Stimulated activated CD4-positive, alpha-beta T cell treated with anti-CD3 and anti-CD28 coated beads, Interleukin-4, amount 100 ng/mL, for 4 hours (primary cell): Measurements from ENCODE around the gene USP7.
"Not testable (repeated sequence)": the region's sequence is repeated elsewhere in the genome, so short reads cannot be mapped to it uniquely, and the experiment has no call there.

Source experiments
- DNase-seq, 2 experiments: peaks; one replicate each; pipeline ENCODE4 v3.0.0-alpha.2; 2020

Gene USP7

DNA sequence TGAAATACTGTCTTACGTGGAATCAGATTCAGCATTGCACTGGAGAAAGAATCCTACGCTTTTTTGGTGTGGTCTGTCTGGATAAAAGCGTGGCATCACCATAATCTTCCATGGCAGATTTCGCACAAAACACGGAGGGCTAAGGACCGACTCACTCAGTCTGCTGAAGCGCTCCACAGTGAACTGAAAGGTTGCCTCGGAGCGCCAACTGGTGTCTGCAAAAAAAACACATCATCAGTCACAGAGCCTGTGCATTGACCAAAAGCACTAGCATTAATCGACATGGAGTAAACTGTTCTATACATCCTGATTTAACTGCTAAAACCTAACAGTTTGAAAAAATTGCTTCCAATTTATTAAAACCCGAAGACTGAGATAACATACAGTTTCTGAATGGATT is 40.5 kb downstream of the USP7 start:
- DNase-seq, result no peak

DNA sequence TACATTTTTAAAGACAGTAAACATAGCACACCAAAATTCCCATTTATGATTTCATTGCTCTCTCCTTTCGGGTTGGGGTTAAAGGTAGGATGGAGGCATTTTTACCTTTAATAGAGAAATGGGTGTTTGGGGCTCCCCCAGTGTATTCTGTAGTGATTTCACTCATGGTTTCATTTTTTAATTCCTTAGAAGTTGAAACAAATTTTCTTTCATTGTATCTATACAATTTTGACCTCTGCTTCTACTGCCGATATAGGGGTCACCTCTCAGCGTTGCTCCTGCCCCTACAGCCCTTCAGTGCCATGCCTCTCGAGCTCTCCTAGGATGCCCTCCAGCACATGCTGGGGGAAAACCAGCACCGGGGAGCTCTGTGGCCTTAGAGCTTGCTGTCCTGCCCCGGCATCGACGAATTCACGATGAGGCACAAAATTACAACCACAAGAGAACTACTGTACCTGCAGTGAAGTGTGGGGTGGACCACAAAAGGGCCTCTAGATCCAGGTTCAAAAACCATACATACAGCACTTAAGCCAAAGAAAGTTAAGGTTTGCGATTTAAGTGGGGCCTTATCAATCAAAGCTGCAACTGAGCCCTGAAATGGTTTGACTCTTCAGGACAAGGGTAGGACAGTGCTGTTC is 42.2 kb downstream of the USP7 start:
- DNase-seq, result no peak

DNA sequence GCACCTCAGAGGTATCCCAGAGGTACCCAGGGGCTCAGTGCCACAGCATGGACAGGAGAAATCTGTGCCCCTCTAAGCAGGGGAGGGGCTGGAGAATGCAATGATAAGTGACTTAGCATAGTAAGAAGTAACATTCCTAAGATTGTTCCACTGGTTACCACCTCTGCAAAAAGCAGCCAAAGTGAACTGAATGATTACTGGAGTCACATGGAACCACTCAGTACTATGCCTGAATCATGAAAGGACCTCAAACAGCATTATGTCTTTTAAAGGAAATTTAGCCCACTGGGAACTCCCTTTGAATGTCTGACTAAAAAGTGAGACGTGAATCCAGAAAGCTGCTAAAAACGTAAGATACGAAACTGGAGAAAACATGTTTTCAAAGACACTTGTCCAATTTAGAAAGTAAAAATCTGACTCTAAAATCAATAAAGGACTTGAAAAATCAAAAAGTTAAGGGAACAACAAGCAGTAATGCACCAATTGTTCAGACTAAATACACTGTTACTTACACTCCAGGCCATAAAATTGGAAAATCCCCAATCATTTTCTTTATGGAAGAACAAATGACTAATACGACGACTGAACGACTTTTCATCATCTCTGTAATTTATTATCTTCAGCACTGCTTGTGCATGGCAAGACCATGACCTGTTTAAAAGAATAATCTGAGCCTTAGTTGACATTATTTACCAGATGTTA is 42.9 kb downstream of the USP7 start:
- no peak for DNase-seq

DNA sequence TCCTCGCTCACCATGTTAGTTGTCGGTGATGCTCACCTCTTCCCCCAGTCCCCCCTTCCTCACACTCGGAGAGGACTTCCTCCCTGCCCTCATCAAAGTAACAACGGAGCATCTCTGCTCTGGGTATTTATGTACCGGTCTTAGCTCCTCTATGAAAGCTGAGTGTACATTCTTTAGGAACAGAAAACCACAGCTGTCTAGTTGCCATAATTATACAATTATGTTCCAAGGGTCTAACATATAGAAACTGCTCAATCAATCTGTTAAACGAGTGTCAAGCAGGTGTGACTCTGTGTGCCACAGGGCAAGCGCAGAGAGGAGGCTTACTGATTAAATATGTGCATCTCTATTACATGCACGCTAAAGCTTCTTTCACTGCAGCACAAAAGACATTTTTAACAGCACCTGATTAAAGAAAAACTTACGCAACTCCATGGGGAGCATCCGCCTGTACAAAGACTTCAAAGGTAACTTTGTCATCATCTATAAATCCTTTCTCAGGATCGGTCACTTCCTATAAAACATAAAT is 43.7 kb downstream of the USP7 start:
- DNase-seq, result no peak

DNA sequence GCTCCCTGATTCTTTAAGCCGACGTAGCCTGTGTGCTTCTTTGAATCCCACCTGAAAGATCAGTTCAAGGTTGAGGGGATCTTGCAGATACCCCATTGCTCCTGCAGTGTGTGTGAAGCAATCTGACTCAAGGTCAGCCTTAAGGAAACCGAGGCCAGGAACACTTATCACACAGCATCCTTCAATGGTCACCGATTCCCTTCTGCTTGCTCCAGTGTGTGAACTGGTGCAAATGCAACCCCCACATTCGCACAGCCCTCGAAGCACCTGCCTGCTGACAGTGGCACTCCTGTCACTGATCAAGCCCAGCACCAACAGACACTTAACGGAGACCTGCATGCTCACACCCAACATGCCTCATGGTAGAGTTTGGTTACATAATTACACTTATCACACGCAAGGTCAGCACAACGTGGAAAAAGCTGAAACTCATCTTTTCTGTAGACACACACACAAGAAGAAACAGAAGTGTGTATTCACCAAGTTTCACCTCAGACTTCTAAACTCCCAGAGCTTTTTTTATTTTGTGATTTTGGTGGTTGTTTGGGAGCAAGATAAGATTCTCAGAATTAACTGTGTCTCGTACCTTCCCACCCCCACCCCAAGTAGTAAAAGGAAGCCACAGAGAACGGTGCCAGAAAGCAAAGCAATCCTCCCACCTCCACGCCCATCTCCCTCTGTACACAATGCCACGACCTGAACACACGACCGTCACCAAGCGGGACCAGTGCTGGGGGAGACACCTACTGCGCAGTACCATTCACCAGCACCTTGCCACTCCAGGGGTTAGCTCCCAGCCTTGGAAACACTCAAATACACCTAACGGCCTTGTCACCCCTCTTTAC is 44.4 kb downstream of the USP7 start:
- no peak for DNase-seq

DNA sequence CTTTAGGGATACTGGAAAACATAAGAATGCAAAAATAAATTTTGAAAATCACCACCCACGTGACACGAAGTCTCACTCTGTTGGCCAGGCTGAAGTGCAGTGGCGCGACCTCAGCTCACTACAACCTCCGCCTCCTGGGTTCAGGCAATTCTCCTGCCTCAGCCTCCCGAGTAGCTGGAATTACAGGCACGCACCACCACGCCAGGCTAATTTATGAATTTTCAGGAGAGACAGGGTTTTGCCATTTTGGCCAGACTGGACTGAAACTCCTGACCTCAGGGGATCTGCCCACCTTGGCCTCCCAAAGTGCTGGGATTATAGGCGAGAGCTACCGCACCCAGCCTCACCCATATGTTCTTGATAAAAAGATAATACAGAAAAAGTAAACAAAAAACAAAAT is 46.4 kb downstream of the USP7 start:
- DNase-seq, result not testable (repeated sequence)

DNA sequence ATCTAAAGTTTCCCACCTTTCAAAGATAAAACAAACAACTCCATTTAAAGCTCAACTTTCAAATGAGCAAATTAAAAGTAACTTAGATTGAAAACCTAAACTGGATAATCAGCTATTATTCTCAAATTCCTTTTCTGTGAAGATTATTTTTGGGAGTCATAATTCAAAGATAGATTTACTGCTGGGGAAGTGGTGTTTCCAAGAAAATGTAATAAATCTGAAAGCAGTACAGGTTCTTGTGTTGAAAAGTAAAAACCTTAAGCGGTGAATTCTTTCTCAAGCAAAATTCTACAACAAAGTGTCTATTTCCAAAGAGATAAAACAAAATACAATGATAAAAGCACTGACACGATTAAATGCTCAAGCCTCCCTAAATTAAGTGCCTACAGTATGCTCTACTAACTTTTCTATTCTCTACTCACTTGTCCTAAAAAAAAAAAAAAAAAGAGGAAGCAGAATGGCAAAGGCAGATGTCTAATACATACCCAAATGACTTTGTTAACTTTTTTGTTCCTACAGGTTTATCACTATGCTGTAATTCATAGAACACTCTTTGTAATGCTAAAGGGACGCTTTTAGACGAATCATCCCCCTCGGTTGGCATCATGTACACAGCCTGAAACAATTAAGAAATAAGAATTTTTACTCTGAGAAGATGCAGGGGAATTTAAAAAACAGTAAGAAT is 47.0 kb downstream of the USP7 start:
- no peak for DNase-seq

DNA sequence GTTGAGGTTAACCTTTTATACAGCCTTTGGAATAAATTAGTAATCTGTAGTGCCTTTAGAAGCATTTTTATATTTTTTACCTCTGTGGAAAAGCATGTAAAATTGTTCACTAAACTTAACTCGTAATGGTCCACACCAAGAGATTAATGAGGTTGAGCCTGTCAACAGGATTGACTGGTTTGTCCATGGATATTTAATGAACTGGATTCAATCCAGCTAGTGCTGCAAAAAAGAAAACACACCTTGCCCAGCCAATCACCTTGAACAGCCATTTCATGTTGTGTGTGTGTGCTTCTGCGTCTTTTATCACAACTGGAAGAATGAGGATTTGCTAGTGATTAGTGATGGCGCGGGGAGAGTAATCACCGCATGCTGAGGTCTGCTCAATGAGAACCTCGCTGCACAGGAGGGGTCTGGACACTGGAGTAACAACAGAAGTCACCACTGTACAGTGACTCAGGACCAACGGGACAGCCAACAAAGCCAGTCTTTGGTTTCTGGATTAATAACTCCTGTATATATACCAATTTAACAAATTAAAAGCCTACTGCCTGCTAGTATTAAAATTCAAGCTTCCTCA is 47.9 kb downstream of the USP7 start:
- no peak for DNase-seq

DNA sequence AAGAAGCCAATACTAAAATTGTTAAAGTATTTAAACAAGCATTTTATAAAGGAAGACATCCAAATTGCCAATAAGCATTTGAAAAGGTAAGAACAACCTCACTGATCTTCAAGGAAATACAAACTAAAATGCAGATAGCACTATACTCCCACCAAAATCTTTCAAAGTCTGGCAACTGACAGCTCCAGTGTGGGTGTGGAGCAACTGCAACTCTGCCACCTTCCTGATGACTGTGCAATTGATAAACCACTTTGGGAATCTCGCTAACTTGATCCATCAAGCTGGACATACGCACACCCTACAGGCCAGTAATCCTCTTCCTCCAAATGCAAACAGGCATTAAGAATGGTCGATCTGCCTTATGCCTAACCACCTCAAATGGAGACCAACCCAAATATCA is 49.6 kb downstream of the USP7 start:
- no peak for DNase-seq

DNA sequence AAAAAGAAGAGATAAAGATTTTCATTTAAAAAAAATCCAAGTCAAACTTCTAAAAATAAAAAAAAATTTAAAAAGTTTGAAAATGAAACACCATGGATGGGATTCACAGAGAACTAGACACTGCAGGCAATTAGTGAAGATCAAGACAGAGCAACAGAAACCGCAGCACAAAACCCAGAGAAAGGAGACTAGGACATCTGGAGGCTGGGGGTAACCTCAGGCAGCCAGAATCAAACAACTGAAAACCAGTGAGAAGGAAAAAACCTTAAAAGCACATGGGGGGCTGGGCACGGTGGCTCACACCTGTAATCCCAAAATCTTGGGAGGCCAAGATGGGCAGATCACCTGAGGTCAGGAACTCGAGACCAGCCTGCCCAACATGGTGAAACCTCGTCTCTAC is 50.9 kb downstream of the USP7 start:
- no peak for DNase-seq

DNA sequence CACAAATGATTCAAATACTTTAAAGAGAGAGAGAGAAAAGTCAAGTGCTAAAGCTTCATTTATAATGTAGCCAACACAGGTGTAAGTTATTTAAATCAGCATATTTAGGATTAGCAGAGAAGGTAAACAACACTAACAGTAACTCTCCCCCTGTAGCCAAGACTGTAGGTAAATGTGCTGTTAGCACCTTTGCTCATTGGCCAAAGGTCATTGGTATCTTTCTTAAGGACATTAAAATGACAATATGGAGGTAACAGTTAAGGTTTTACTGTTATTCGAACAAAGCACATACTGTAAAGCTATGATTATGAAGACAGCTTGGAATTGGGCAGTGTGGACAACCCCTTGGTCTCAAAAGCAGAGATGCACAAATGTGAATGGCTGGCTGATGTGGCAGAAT is 52.9 kb downstream of the USP7 start:
- DNase-seq, result no peak

DNA sequence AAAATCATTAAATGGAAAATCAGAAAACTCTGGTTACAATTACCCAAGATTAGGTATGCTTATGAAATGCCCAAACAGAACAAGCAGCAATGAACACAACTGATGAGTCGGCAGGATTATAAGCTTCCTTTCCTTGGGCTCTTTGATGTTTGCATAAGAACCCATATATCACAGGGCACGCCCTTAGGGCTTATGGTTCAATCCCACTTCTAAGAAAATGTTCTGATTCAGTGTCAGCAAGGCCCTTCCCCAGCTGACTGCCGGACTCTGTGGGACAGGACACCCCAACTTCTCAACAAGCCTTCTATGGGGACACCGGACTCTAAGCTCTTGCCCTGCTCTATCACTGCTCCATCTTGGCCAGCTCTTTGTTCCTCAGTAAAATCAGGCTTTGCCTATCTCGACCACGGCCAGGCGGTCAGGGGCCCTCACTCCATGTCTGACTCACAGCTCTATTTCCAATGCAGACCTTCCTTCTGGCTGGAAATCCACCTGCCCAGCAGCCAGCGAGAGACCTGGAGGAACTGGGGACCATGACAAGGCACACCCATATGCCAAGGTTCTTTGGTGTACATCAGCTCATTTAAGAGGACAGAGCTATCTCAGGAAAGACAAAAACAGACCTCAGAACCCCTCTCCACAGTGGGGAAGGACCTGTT is 54.8 kb downstream of the USP7 start:
- DNase-seq, result no peak

DNA sequence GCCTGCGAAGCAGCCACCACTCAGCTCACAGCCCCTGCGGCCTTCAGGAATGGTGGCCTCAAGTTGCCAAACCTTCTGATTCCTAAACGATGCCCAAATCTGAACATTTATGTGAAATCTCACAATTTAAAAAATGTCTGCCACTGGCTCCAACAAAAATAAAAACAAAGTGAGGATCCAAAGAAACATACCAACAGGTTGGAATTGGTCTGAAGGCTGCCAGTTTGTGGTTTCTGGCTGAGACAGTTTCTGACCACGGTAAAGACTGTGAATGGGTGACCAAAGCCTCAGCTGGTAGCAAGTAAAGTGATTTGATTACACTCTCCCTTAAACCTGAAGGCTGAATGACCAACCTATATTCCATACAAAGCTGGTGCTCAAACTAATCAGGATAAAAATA is 56.6 kb downstream of the USP7 start:
- DNase-seq, result no peak

DNA sequence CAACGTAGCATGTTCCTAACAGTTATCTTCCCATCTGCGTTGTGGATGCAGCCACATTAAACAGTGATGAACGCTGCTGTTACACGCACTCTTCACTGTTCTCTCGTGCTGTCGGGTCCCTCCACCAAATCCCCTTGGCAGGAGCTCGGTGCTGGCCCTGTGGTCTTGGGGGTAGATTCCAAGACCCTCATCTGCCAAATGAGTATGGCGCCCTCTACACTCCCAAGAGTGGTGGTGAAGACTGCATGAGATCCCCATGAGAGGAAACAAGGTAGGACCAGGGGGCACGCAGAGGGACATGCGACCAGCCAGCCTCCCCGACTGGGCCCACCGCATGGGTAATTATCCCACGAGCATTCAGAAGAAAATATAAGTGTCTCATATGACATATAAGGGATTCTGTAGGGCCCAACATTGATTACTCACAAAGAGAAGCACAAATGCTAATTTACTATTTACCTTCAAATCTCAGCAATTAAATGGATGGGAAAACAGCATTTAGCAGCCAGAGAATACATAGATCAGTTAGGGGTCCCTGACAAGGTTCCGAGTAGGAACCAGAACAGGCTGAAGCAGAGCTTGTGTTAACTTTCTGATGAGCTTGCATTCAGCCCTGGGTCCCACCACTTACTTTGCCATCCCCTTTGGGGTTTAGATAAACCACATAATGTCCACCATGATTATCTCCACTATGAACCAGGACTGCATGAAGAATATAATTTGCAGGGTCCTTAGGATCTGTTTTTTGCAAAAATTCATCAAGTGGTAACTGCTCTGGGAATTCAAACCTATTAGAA is 57.7 kb downstream of the USP7 start:
- no peak for DNase-seq

DNA sequence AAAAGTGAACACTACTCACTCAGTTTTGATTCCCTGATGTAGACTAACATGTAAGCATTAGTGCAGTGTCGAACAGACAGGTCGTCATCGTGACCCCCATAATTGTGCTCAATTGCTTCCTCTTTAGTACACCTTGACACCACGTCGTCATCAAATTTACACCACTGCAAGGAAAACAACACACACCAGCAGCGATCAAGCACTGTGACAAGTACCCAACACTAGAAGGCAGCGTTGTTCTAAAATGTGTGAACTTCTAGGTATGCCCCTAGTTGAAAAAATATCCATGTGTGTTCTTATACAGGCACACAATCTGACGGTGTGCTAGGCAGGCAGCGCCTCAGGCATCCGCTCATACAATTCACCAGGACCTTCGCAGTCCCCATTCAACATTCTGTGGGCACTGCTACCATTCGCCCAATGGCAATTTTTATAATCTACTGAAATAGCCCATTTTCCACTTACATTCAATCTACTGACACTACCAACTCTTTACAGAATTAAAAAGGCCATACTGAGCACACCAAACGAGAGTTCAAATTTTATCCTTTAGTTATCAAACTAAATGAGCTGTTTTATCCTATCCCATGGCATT is 58.4 kb downstream of the USP7 start:
- no peak for DNase-seq

DNA sequence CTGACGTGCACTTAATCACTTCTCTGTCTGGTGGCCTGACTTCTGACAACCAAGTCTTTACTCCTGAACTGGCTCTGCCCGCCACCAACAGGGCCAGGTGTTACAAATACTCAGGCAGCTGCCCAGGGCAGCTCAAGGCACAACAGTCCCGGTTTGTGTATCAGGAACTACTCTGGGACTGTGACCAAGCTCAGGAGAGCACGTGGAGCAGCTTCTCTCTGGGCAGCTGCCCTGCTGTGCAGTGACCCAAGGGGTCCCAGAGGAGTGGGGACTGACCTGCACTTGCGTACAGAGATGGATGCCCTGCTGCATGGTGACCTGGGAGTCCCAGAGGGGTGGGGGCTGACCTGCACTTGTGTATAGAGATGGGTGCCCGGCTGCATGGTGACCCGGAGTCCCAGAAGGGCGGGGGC is 59.7 kb downstream of the USP7 start:
- no peak for DNase-seq

DNA sequence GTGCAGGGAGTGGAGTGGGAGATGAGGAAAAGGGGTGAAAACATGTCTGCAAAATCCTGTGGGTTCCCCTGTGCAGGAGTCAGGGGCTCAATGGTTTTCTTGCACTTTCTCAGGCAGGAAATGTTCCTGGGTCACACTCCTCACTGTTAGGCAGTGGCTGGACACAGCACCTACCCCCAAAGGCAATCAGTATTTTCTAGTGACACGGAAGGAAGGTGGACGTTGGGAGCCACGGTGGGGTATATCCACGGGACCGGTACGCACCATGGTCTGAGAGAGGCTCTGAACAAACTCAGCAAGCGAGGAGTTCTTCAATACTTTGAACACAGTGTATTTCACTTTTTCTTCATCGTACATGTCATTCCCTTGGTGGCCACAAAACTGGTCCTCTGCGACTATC is 60.7 kb downstream of the USP7 start:
- no peak for DNase-seq

DNA sequence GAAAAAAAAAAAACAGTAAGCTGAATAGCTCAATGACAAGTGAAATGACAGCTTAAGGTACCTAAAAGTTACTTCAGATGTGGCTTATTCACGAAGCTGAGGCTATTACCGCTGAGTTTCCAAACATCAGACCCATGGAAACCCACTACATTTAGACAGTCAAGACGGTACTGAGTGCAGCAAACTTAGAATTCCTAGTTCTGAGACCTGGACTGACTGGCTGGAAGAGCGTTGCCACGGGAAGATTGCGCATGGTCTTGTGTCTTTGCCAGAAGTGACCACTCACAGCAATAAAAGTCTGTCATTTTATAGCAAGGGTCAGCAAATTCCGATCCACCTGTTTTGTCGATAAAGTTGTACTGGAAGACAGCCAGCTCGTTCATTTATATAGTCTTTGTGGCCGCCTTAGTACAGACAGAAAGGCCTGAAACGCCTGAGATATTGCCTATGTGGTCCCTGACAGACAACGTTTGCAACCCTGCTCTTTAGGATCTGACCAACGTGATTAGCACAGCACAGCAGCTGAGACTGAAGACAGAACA is 62.3 kb downstream of the USP7 start:
- DNase-seq, result no peak

DNA sequence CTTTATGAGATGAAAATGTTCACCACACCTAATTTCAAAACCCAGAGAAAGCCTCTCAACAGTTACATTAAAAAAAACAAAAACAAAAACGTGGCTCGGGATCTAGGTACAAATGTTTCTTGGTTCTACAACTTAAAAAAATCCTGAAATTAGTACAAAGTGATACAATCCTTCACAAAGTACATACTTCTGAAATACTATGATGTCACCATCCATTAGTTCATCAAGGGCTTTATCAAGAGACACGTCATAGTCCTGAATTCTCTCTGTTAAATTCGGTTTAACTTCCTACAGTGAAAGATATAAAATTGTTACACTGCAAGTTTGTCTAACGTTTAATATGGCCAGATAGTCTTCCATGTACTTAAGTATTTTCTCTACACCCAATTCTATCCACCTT is 63.4 kb downstream of the USP7 start:
- no peak for DNase-seq

DNA sequence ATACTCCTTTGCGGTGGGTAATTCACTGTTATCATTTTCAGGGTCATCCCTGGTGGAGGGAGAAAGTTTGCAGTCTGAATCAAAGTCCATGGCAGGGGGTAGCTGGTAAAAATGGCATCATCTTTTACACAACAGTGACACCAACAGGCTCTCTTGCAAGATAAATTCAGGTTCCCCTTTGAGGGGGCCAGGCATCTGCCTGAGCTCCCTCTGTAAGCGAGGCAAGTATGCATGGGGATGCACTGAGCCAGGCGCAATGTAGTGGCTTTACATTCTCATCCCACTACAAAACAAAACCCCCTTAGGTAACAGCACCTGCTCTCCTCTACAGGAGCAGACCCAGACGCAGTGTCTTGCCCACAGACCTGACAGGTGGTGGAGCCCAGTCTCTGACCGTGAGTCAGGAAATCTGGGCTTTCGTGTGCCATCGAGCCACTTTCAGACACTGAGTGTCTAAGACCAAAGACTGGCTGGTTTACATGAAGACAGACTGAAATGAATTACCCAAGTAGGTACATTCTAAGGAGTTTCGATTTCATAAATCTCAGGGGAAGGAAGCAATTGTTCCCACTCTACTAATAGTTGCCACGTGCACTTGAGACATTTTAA is 63.9 kb downstream of the USP7 start:
- DNase-seq, result no peak
